H9 (cell line): Measurements from ENCODE around the gene KRT39. TPM values are rescaled to one million over a fixed set of nuclear protein-coding genes. Genes with fewer than 3 reads are reported as not detected.

ENCODE experiments used
- DNase-seq: peaks from one replicate; pipeline ENCODE4 v3.0.0-alpha.2; 2017
- H2AFZ ChIP-seq: one replicate; pipeline ENCODE4 v1.6.1; 2013; ENCODE audit warnings: mild to moderate bottlenecking, low read length, control low read depth, moderate library complexity
- H2AK5ac ChIP-seq: 2 replicates; pipeline ENCODE4 v1.6.1; 2013; ENCODE audit warnings: low read length, control low read depth, mixed read lengths; ENCODE audit not compliant: insufficient read length
- H2BK120ac ChIP-seq: one replicate; pipeline ENCODE4 v1.6.1; 2013; ENCODE audit warnings: low read depth, mild to moderate bottlenecking, low read length, control low read depth, inconsistent platforms; ENCODE audit not compliant: poor library complexity, severe bottlenecking
- H2BK12ac ChIP-seq: 2 replicates; pipeline ENCODE4 v1.6.1; 2013; ENCODE audit warnings: low read length, control low read depth, mixed read lengths, low read depth; ENCODE audit not compliant: insufficient read length
- H2BK15ac ChIP-seq: 2 replicates; pipeline ENCODE4 v1.6.1; 2013; ENCODE audit warnings: low read depth, low read length, control low read depth
- H2BK20ac ChIP-seq: one replicate; pipeline ENCODE4 v1.6.1; 2013; ENCODE audit warnings: low read depth, mild to moderate bottlenecking, low read length, control low read depth, inconsistent platforms; ENCODE audit not compliant: poor library complexity, severe bottlenecking
- H2BK5ac ChIP-seq: 2 replicates; pipeline ENCODE4 v1.6.1; 2013; ENCODE audit warnings: low read length, control low read depth, mixed read lengths; ENCODE audit not compliant: insufficient read length
- H3K14ac ChIP-seq: 2 replicates; pipeline ENCODE4 v1.6.1; 2013; ENCODE audit warnings: low read length, control low read depth; ENCODE audit not compliant: insufficient read depth
- H3K18ac ChIP-seq: 2 replicates; pipeline ENCODE4 v1.6.1; 2013; ENCODE audit warnings: low read depth, mild to moderate bottlenecking, mixed read lengths, low read length, control low read depth; ENCODE audit not compliant: insufficient read length
- H3K23ac ChIP-seq: 2 replicates; pipeline ENCODE4 v1.6.1; 2013; ENCODE audit warnings: low read length, control low read depth, mixed read lengths, low read depth; ENCODE audit not compliant: insufficient read length
- H3K23me2 ChIP-seq: 2 replicates; pipeline ENCODE4 v1.6.1; 2013; ENCODE audit warnings: low read depth, mild to moderate bottlenecking, mixed read lengths, low read length, control low read depth; ENCODE audit not compliant: insufficient read length, poor library complexity, severe bottlenecking
- H3K27ac ChIP-seq: 2 replicates; pipeline ENCODE4 v1.5.1; 2013; ENCODE audit warnings: low read length, control low read depth, mixed read lengths, low read depth; ENCODE audit not compliant: insufficient read length
- H3K27me3 ChIP-seq: 2 replicates; pipeline ENCODE4 v1.6.1; 2013; ENCODE audit warnings: low read length, control low read depth, inconsistent platforms; ENCODE audit not compliant: insufficient read depth
- H3K4ac ChIP-seq: 2 replicates; pipeline ENCODE4 v1.6.1; 2013; ENCODE audit warnings: low read depth, mild to moderate bottlenecking, control low read depth, inconsistent platforms, low read length, moderate library complexity
- H3K4me1 ChIP-seq: 2 replicates; pipeline ENCODE4 v1.6.1; 2013; ENCODE audit warnings: low read length, control low read depth, inconsistent platforms; ENCODE audit not compliant: insufficient read depth
- H3K4me2 ChIP-seq: 2 replicates; pipeline ENCODE4 v1.6.1; 2013; ENCODE audit warnings: low read length, control low read depth, mixed read lengths; ENCODE audit not compliant: insufficient read length, insufficient read depth
- H3K56ac ChIP-seq: 2 replicates; pipeline ENCODE4 v1.6.1; 2013; ENCODE audit warnings: low read depth, mild to moderate bottlenecking, mixed read lengths, low read length, control low read depth; ENCODE audit not compliant: insufficient read length
- H3K79me1 ChIP-seq: 2 replicates; pipeline ENCODE4 v1.6.1; 2013; ENCODE audit warnings: low read depth, mild to moderate bottlenecking, moderate library complexity, low read length, control low read depth, inconsistent platforms; ENCODE audit not compliant: insufficient read depth, poor library complexity, severe bottlenecking
- H3K79me2 ChIP-seq: 2 replicates; pipeline ENCODE4 v1.6.1; 2013; ENCODE audit warnings: low read length, control low read depth, inconsistent platforms; ENCODE audit not compliant: insufficient read depth
- H3K9ac ChIP-seq: 2 replicates; pipeline ENCODE4 v1.6.1; 2013; ENCODE audit warnings: low read length, control low read depth, mixed read lengths; ENCODE audit not compliant: insufficient read length; ENCODE audit errors: extremely low read depth
- H3K9me3 ChIP-seq: one replicate; pipeline ENCODE4 v1.6.1; 2013; ENCODE audit warnings: low read depth, low read length, inconsistent platforms; ENCODE audit not compliant: control insufficient read depth
- H3T11ph ChIP-seq: one replicate; pipeline ENCODE4 v1.6.1; 2013; ENCODE audit warnings: mild to moderate bottlenecking, low read length, control low read depth, inconsistent platforms
- H4K20me1 ChIP-seq: one replicate; pipeline ENCODE4 v1.6.1; 2013; ENCODE audit not compliant: control insufficient read depth, insufficient read length, insufficient read depth
- H4K5ac ChIP-seq: 2 replicates; pipeline ENCODE4 v1.6.1; 2013; ENCODE audit warnings: low read depth, mild to moderate bottlenecking, mixed read lengths, low read length, control low read depth; ENCODE audit not compliant: insufficient read length
- H4K8ac ChIP-seq: replicated peaks from 2 replicates; pipeline ENCODE4 v1.6.1; 2013; ENCODE audit warnings: low read length, control low read depth, mixed read lengths, low read depth; ENCODE audit not compliant: insufficient read length
- H4K91ac ChIP-seq: 2 replicates; pipeline ENCODE4 v1.6.1; 2013; ENCODE audit warnings: low read depth, mild to moderate bottlenecking, moderate library complexity, mixed read lengths, low read length, control low read depth; ENCODE audit not compliant: insufficient read length
- H3K27ac Mint-ChIP-seq, 3 experiments: 2 replicates in 2 of 3; 3 replicates in 1 of 3; pipeline ENCODE4 v1.8.0; 2020 to 2021; ENCODE audit warnings: mixed read lengths in 3 of 3, mild to moderate bottlenecking in 1 of 3, moderate library complexity in 1 of 3
- H3K27me3 Mint-ChIP-seq: 2 replicates; pipeline ENCODE4 v1.8.0; 2021; ENCODE audit warnings: low read depth, mild to moderate bottlenecking, moderate library complexity, mixed read lengths
- H3K36me3 Mint-ChIP-seq, 3 experiments: 2 replicates in 2 of 3; 3 replicates in 1 of 3; pipeline ENCODE4 v1.8.0; 2020 to 2021; ENCODE audit warnings: low read depth in 3 of 3, mixed read lengths in 3 of 3; ENCODE audit not compliant: insufficient read depth in 1 of 3
- H3K4me1 Mint-ChIP-seq, 2 experiments: 2 replicates each; pipeline ENCODE4 v1.8.0; 2020; ENCODE audit warnings: mixed read lengths in 2 of 2
- H3K4me3 Mint-ChIP-seq, 2 experiments: 2 replicates in 1 of 2; 3 replicates in 1 of 2; pipeline ENCODE4 v1.8.0; 2020 to 2021; ENCODE audit warnings: mild to moderate bottlenecking in 2 of 2, mixed read lengths in 2 of 2, moderate library complexity in 1 of 2
- H3K9me3 Mint-ChIP-seq, 2 experiments: 2 replicates in 1 of 2; 3 replicates in 1 of 2; pipeline ENCODE4 v1.8.0; 2020; ENCODE audit warnings: mild to moderate bottlenecking in 2 of 2, mixed read lengths in 2 of 2, moderate library complexity in 1 of 2
- WGBS: extraction: QIAGEN DNeasy Blood & Tissue Kit; methylation state at CpG from one replicate; pipeline ENCODE4 v1.1.7; 2013; ENCODE audit warnings: missing lambda C conversion rate, low lambda C conversion rate, mixed read lengths; ENCODE audit not compliant: insufficient read length; ENCODE audit errors: extremely low coverage; 5-methylcytosine and 5-hydroxymethylcytosine counted together
- total RNA-seq: library from RNA; stranded (reverse); gene quantifications from 2 replicates; pipeline ENCODE4 v1.2.1, GENCODE V29; 2021
- TF ChIP-seq, protein P1 (sequence below): fragments of 200-600 bp; sonication (generic); conservative IDR thresholded peaks from 3 replicates; pipeline ENCODE4 v1.8.0; 2021; ENCODE audit warnings: antibody characterized with exemption, mild to moderate bottlenecking

Gene KRT39
- total RNA-seq, 1 experiment from 2014 or later: not detected

- H2BK5ac ChIP-seq: no peak overlapping the region
- H4K8ac ChIP-seq: no peak overlapping the region
- no peak overlapping the region for H2AK5ac ChIP-seq
- H3K4me3 Mint-ChIP-seq: no peak overlapping the region; a peak in 1 of 5 replicates
- no peak overlapping the region for H2BK15ac ChIP-seq
- H3K36me3 Mint-ChIP-seq: no peaks in the 10 kb centered on the region
- H3K27me3 ChIP-seq: no peaks in the 10 kb centered on the region
- H3K27ac ChIP-seq: no peak overlapping the region
- H3K56ac ChIP-seq: no peak overlapping the region
- TF ChIP-seq, protein P1, sequence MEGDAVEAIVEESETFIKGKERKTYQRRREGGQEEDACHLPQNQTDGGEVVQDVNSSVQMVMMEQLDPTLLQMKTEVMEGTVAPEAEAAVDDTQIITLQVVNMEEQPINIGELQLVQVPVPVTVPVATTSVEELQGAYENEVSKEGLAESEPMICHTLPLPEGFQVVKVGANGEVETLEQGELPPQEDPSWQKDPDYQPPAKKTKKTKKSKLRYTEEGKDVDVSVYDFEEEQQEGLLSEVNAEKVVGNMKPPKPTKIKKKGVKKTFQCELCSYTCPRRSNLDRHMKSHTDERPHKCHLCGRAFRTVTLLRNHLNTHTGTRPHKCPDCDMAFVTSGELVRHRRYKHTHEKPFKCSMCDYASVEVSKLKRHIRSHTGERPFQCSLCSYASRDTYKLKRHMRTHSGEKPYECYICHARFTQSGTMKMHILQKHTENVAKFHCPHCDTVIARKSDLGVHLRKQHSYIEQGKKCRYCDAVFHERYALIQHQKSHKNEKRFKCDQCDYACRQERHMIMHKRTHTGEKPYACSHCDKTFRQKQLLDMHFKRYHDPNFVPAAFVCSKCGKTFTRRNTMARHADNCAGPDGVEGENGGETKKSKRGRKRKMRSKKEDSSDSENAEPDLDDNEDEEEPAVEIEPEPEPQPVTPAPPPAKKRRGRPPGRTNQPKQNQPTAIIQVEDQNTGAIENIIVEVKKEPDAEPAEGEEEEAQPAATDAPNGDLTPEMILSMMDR: no peak
- no CpG with 5 or more reads among the region's 3 CpGs for WGBS
- H2AFZ ChIP-seq: no peak overlapping the region
- peaks cover 3% of the 10 kb centered on the region for H3K27me3 Mint-ChIP-seq
- DNase-seq: no peak
- H2BK12ac ChIP-seq: no peak overlapping the region
- no peaks in the 10 kb centered on the region for H3K23me2 ChIP-seq
- H3T11ph ChIP-seq: no peak overlapping the region
- H3K14ac ChIP-seq: no peak overlapping the region
- no peaks in the 10 kb centered on the region for H3K9me3 Mint-ChIP-seq
- no peak overlapping the region for H2BK20ac ChIP-seq
- H3K79me2 ChIP-seq: no peaks in the 10 kb centered on the region
- no peaks in the 10 kb centered on the region for H3K79me1 ChIP-seq
- H3K9ac ChIP-seq: no peak overlapping the region
- H3K4me1 Mint-ChIP-seq: peaks cover 11 to 14% of the 10 kb centered on the region in 2 experiments
- H3K23ac ChIP-seq: no peak overlapping the region
- H3K4me2 ChIP-seq: no peak overlapping the region
- H3K18ac ChIP-seq: no peak overlapping the region
- H3K4ac ChIP-seq: no peak overlapping the region
- H2BK120ac ChIP-seq: no peak overlapping the region
- H3K4me1 ChIP-seq: no peaks in the 10 kb centered on the region; the same call in 1 of the 2 replicates
- no peaks in the 10 kb centered on the region for H3K9me3 ChIP-seq
- no peak overlapping the region for H4K5ac ChIP-seq
- H4K91ac ChIP-seq: no peak overlapping the region
- no peak overlapping the region for H3K27ac Mint-ChIP-seq
- no peaks in the 10 kb centered on the region for H4K20me1 ChIP-seq
Measured at GRCh38 chr17:40980117-40980516, 13.4 kb upstream of the KRT39 start.
